GM18508 (cell line): ENCODE data around the gene FOXO3.
"Not testable (repeated sequence)": the region's sequence is repeated elsewhere in the genome, so short reads cannot be mapped to it uniquely, and the experiment has no call there.

Experiments used
- ATAC-seq: cut with Tn5 transposase; IDR thresholded peaks from one replicate; pipeline ENCODE4 v1.9.1; 2021; ENCODE audit warnings: moderate number of reproducible peaks; ENCODE audit not compliant: insufficient read depth, unreplicated experiment

FOXO3 gene

DNA sequence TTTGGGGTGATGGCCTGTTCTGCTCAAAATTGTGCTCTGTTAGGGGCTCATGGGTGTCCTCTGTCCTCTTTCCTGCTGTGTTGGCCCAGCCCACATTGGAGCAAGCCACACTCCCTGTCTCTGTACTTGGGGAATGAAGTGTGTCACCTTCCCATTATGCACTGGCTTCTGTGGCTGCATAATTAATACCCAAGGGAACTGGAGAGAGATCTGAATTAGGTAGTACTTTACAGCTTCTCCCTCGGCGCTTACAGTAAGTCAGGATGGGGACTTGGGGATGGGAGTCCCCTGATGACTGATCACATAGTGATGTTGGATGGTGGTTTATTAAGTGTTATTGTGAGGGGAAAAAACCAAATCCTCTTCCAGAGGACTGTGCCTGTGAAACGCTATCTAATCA lies 116.6 kb downstream of the FOXO3 start:
- no peak for ATAC-seq

- ATAC-seq: no peak
Measured at GRCh38 chr6:108677894-108678293, 117.2 kb downstream of the FOXO3 start.

- ATAC-seq: not testable (repeated sequence)
Measured at GRCh38 chr6:108680314-108680713, 119.6 kb downstream of the FOXO3 start.

GRCh38 chr6:108681721-108682120 lies 121.0 kb downstream of the FOXO3 start:
- ATAC-seq: not testable (repeated sequence)

GRCh38 chr6:108682383-108683119 lies 121.8 kb downstream of the FOXO3 start:
- not testable (repeated sequence) for ATAC-seq

DNA sequence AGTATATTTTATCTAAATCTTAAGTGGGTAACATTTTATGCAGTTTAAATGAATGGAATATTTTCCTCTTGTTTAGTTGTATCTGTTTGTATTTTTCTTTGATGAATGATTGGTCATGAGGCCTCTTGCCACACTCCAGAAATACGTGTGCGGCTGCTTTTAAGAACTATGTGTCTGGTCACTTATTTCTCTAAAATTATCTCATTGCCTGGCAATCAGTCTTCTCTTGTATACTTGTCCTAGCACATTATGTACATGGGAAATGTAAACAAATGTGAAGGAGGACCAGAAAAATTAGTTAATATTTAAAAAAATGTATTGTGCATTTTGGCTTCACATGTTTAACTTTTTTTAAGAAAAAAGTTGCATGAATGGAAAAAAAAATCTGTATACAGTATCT lies 123.3 kb downstream of the FOXO3 start:
- not testable (repeated sequence) for ATAC-seq

DNA sequence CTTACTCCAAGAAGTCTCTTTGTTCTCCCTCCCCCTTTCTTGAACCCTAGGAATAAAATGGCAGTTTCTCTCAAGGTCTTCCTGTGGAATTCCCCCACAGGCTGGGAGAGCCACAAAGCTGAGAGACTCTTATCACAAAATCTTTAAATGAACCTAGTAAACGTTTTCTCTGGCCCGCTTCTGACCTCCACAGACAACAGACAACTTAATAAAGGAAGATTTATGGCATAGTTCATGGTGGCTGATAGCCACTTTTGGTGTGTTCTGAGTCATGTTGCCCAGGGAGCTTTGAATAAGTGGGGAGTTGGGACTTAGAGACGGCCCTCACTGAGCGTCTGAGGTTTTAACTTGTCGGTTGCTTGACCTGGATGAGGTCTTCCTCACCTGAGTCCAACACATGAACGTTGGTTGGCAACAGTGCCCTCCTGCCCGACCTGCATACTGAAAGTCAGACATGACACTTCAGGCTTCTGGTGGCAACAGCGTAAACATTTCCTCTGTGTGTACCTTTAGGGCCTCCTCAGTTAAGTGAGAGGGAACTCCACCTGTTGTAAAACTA lies 124.1 kb downstream of the FOXO3 start:
- ATAC-seq: no peak

GRCh38 chr6:108685970-108686369 lies 125.3 kb downstream of the FOXO3 start:
- ATAC-seq: no peak

DNA sequence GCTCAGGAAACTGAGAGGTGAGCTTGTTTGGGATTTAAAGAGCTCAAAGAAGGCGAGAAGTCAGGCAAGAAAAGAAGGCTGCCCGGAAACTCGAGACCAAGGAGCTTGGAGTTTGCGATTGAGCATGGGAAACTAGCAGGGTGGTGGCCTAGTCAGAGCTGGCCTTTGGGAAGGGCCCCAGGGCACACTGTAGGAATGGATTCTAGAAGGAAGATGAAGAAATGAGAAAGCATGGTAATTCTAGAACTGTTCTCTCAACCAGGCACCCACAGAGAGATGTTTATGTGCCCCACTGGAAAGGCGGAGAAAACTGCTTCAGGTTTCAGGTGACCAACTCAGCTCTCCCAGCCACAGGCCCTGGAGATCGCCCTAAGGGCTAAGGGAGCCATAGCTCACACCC lies 126.2 kb downstream of the FOXO3 start:
- ATAC-seq: no peak

- ATAC-seq: no peak
Measured at GRCh38 chr6:108687921-108688320, 127.2 kb downstream of the FOXO3 start.

- no peak for ATAC-seq
Measured at GRCh38 chr6:108689272-108690161, 128.8 kb downstream of the FOXO3 start.

- ATAC-seq: no peak
Measured at GRCh38 chr6:108690326-108691049, 129.8 kb downstream of the FOXO3 start.

DNA sequence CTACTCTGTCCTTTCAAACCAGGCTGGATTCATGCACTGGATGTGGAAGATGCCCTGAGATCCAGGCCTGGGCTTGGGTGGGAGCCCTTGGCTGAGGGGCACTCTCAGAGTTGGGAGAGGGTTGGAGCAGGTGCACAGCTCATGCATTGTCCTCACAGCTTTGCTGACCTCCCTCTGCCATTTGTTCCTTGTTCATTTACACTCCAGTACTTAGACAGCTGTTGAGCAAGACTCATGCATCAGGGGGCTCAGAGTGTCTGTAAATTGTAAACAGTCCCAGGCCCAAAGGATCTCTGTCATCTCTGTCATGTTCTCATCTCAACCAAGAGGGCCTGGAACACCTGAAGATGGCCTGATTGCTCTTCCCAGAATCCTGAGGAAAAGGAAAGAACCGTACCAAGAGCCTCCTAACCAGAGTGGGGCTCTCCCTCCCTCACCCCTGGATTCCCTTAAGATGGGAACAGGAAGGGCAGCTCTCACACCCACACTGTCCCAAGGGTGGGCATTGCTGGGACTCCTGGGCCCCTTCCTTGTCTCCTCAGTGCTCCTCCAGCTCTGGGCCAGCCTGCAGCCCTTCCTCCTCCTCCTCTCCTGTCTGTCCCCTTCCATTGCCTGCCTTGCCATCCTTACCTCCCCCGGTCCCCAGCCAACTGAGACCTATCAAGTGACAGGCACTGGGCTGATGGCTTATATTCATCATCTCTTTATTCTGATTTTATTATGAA lies 132.9 kb downstream of the FOXO3 start:
- no peak for ATAC-seq

DNA sequence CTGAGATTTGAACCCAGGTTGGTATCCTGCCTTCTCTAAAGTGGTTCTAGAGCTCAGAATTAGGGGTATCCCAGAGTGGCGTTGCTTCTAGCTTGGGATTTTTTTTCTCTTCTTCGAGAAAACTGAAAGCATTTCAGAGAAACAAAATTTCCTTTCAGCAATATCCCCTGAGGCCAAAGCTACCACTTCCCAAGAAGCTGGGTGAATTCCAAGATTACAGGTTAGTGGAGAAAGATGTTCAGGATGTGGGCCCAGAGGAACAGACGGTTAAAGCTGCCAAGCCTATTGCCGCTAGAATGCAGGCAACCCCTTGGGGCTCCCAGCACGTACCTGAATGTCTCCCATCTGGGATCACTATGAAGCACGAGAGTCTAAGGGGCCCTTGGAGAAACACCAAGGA lies 134.1 kb downstream of the FOXO3 start:
- no peak for ATAC-seq

DNA sequence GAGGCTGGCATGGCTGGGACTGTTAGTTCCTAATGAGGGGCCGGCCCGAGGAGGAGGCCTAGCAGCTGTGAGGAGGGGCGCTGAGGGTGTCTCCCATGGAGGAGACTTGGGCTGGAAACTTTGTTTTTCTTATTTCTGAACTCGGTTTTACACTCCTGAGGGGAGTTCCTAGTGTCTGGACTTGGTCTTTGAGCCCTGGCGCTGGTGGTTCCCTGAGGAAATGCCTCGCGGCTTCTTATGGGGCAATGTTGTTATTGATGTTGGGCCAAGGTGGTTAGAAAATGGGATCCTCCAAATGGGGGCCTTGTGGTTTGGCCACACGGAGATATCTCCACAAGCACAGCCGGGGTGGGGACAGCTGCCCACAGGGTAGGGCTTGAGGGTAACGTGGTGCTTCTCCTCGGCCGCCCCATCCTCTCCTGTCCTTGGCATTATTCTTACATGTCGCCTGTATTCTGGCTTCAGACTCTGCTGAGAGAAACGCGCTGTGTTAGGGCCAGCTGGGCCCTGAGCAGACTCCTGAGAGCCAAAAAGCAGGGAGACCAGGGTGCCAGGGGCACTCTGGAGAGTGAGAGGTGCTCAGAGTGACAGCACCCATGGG lies 136.9 kb downstream of the FOXO3 start:
- ATAC-seq: no peak

GRCh38 chr6:108698593-108699289 lies 138.0 kb downstream of the FOXO3 start:
- ATAC-seq: no peak

GRCh38 chr6:108699290-108700041 lies 138.7 kb downstream of the FOXO3 start:
- ATAC-seq: no peak
